Left ventricle myocardium inferior (tissue), 1 donor: Measurements from ENCODE around the gene EFNA5. TPM values are rescaled to one million over a fixed set of nuclear protein-coding genes. Genes with fewer than 3 reads are reported as not detected.

Experiments used
- DNase-seq: peaks from one replicate; pipeline ENCODE4 v3.0.0-alpha.2; 2020
- H3K27ac ChIP-seq: fragments of 200-600 bp; replicated peaks from 2 replicates; pipeline ENCODE4 v1.8.0; 2021
- H3K27me3 ChIP-seq: fragments of 200-600 bp; 2 replicates; pipeline ENCODE4 v1.8.0; 2021; ENCODE audit warnings: low read depth
- H3K36me3 ChIP-seq: fragments of 200-600 bp; 2 replicates; pipeline ENCODE4 v1.8.0; 2021
- H3K4me1 ChIP-seq: fragments of 200-600 bp; 2 replicates; pipeline ENCODE4 v1.8.0; 2021
- H3K4me3 ChIP-seq: fragments of 200-600 bp; 2 replicates; pipeline ENCODE4 v1.8.0; 2021; ENCODE audit warnings: mild to moderate bottlenecking, moderate library complexity
- H3K9me3 ChIP-seq: fragments of 200-600 bp; replicated peaks from 2 replicates; pipeline ENCODE4 v1.8.0; 2021
- intact Hi-C: fragments of 100-400 bp; cut with micrococcal nuclease; formaldehyde crosslinking; loops from one replicate; pipeline ENCODE4 v1.11.0; 2022
- total RNA-seq: library from RNA; stranded (reverse); fragmentation: NEBNext Ultra II Directional; extraction: Animal tissue kit (Norgen Biotek cat#: 25700); gene quantifications from one replicate; pipeline ENCODE4 v1.2.1, GENCODE V29; 2021
- TF ChIP-seq, protein P1 (sequence below): fragments of 200-600 bp; IDR thresholded peaks from 2 replicates; pipeline ENCODE4 v1.8.0; 2021; ENCODE audit warnings: antibody characterized with exemption, mild to moderate bottlenecking, borderline replicate concordance
- donor health status: DM: no; HTN: yes; CAD: no; lungs with severe emphysema.

The EFNA5 gene
- total RNA-seq, 1 donor from 2014 or later, result 28.2 TPM

DNA sequence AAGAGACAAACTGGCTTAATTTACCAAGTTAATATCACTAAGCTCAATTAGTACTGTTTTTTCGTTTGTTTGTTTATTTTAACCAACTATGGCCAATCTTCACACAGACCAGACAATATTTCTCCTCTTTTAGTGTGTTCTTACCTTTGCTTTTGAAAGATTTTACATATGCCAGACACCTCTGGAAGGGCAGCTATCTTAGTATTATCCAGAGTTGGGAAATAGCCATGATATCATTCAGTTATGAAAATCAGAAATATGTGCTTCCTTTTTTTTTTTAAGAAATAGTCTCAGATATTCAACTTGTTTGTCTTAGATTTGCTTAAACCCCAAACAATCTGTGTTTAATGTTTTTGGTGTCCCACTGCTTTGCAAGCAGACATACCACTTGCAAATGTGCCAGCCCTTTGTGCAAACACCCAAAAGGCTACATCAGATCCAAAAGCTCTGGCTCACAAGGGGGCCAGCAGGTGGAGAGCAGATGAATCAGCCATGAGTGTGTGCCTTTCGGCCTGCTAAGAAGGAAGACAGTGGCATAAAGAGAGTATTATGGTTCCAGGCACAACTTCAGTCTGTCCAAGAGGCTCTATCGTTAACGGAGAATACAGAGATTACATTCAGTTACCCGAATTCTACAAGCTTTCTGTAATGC, 147.6 kb downstream of the EFNA5 start:
- no peak overlapping the region for H3K4me3 ChIP-seq
- H3K9me3 ChIP-seq, result no peaks in the 10 kb centered on the region
- TF ChIP-seq, protein P1, sequence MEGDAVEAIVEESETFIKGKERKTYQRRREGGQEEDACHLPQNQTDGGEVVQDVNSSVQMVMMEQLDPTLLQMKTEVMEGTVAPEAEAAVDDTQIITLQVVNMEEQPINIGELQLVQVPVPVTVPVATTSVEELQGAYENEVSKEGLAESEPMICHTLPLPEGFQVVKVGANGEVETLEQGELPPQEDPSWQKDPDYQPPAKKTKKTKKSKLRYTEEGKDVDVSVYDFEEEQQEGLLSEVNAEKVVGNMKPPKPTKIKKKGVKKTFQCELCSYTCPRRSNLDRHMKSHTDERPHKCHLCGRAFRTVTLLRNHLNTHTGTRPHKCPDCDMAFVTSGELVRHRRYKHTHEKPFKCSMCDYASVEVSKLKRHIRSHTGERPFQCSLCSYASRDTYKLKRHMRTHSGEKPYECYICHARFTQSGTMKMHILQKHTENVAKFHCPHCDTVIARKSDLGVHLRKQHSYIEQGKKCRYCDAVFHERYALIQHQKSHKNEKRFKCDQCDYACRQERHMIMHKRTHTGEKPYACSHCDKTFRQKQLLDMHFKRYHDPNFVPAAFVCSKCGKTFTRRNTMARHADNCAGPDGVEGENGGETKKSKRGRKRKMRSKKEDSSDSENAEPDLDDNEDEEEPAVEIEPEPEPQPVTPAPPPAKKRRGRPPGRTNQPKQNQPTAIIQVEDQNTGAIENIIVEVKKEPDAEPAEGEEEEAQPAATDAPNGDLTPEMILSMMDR, result no peak
- peaks cover 34% of the 10 kb centered on the region for H3K4me1 ChIP-seq
- no peaks in the 10 kb centered on the region for H3K36me3 ChIP-seq
- H3K27ac ChIP-seq, result no peak overlapping the region
- DNase-seq, result no peak
- H3K27me3 ChIP-seq, result no peaks in the 10 kb centered on the region
- intact Hi-C loops, result no loop called here

DNA sequence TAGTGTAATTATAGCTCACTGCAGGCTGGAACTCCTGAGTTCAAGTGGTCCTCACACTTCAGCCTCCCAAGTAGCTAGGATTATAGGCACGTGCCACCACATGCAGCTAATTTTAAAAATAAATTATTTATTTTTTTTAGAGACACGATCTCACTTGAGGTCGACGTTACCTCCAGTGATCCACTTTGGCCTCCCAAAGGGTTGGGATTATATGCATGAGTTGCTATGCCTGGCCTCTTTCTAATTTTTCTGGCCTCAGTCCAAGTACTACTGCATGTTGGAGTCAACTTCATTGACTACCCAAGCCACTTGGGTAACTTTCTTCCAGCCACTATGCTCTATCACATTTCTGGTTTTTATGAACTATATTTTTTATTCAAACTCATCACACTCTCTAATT, 148.3 kb downstream of the EFNA5 start:
- Histone ChIP-seq H3K36me3 (no peaks in the 10 kb centered on the region), H3K9me3 (no peaks in the 10 kb centered on the region), H3K27ac (no peak overlapping the region), H3K4me3 (no peak overlapping the region), H3K27me3 (no peaks in the 10 kb centered on the region), H3K4me1 (peaks cover 40% of the 10 kb centered on the region)
- intact Hi-C loops, result no loop called here
- TF ChIP-seq, protein P1, result no peak
- no peak for DNase-seq

- Histone ChIP-seq H3K4me1 (peaks cover 26% of the 10 kb centered on the region), H3K27ac (no peak overlapping the region), H3K36me3 (no peaks in the 10 kb centered on the region), H3K9me3 (no peaks in the 10 kb centered on the region), H3K4me3 (no peak overlapping the region), H3K27me3 (no peaks in the 10 kb centered on the region)
- TF ChIP-seq, protein P1, result no peak
- no peak for DNase-seq
- intact Hi-C loops, result no loop called here
Measured at GRCh38 chr5:107519900-107520354, 150.8 kb downstream of the EFNA5 start.

- Histone ChIP-seq H3K4me1 (peaks cover 26% of the 10 kb centered on the region), H3K27me3 (no peaks in the 10 kb centered on the region), H3K4me3 (no peak overlapping the region), H3K9me3 (no peaks in the 10 kb centered on the region), H3K27ac (peak overlapping the region; percentile 5), H3K36me3 (no peaks in the 10 kb centered on the region)
- TF ChIP-seq, protein P1, result no peak
- DNase-seq, result no peak
- intact Hi-C loops, result no loop called here
Measured at GRCh38 chr5:107518616-107519015, 152.1 kb downstream of the EFNA5 start.

GRCh38 chr5:107518190-107518589, 152.5 kb downstream of the EFNA5 start:
- DNase-seq, result no peak
- Histone ChIP-seq H3K9me3 (no peaks in the 10 kb centered on the region), H3K4me3 (no peak overlapping the region), H3K4me1 (peaks cover 30% of the 10 kb centered on the region), H3K36me3 (no peaks in the 10 kb centered on the region), H3K27me3 (no peaks in the 10 kb centered on the region), H3K27ac (peak overlapping the region; percentile 5)
- intact Hi-C loops, result no loop called here
- TF ChIP-seq, protein P1, result no peak
